IPS DF 19.7 (cell line): Measurements from ENCODE around the gene ASCL3.
"Not testable (repeated sequence)": the region's sequence is repeated elsewhere in the genome, so short reads cannot be mapped to it uniquely, and the experiment has no call there.

ENCODE experiments used
- DNase-seq: peaks from one replicate; pipeline ENCODE4 v3.0.0-alpha.2; 2013; ENCODE audit warnings: low read depth, low spot score

Gene ASCL3

GRCh38 chr11:8947230-8947943, 4.6 kb upstream of the ASCL3 start:
- no peak for DNase-seq

GRCh38 chr11:8941341-8942103, 1.3 kb downstream of the ASCL3 start:
- DNase-seq: no peak

- no peak for DNase-seq
These were observed 5.2 kb downstream of the ASCL3 start for GRCh38 chr11:8937659-8938058.

DNA sequence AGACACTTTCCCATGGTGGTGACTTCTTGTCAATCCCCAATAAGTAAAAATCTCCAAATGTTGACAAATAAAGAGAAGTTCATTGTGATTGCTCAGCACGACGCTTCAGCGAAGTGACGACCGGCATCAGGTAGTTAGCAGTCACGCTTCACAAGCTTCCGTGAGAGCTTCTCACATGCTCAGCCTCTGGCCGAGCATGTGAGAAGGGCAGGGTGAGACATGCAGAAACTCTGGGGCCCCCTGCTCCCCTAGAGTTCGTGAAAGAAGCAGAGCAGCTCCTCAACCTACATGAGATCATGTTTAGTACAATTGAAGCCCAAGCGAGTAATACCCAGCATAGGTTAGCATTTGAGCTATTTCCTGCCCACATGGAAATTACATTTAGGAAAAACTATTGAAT, 5.7 kb downstream of the ASCL3 start:
- DNase-seq: no peak

GRCh38 chr11:8935789-8936188, 7.0 kb downstream of the ASCL3 start:
- DNase-seq: not testable (repeated sequence)

DNA sequence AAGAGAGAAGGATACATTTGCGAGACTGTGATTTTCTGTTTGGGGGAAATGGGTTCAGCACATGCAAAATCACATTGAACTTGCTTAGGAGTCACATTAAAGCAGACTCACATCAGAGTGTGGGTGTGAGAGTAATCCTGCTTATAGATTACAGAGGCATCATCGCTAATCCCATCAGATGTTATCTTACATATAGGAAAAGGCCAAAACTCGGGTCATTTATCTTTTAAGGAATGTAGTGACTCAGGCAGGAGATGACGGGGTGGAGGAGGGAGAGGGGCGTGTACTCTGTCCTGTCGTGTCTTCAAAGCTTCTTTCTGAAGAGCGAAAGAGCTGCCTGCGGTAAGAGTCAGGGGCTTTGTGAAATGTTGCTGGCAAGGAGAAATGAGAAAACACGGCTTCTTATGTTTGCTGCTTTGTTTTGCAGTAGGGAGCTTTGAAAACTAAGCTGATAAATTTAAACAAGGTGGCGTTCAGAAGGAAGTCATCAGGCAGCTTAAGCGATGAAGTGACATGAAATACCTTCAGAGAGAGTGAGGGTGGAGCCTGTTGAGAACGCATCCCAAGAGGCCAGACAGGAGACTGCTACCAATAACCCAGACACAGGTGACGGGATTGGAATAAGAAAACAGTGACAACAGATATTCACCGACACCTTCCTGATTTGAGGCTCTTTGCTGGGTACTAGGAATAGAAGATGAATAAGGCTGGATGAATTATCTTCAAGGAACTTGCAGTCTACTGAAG, 7.9 kb downstream of the ASCL3 start:
- DNase-seq: no peak

DNA sequence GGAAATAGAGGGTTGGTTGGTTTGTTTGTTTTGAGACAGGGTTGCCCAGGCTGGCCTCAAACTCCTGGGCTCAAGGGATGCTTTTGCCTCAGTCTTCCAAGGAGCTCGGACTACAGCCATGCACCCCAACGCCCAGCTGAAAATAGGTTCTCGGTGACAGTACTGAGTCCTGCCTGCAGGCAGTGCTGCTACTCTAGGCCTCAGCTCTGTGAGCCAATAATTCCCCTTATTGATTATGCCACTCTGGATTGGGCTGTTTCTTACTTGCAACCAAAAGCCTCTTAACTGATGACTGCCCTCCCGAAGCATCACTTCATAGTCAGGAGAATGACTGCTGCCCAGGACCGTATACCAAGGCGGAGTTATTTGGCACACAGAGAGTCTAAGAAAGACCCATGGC, 8.9 kb downstream of the ASCL3 start:
- no peak for DNase-seq

- DNase-seq: no peak
These were observed 10.1 kb downstream of the ASCL3 start, which contains the start of gene C11orf16 for GRCh38 chr11:8932564-8933180. C11orf16 (minus strand) TSS chr11:8932947; CDS start chr11:8932308, 639 bp downstream.

- no peak for DNase-seq
These were observed 12.2 kb downstream of the ASCL3 start for GRCh38 chr11:8930456-8931175.

DNA sequence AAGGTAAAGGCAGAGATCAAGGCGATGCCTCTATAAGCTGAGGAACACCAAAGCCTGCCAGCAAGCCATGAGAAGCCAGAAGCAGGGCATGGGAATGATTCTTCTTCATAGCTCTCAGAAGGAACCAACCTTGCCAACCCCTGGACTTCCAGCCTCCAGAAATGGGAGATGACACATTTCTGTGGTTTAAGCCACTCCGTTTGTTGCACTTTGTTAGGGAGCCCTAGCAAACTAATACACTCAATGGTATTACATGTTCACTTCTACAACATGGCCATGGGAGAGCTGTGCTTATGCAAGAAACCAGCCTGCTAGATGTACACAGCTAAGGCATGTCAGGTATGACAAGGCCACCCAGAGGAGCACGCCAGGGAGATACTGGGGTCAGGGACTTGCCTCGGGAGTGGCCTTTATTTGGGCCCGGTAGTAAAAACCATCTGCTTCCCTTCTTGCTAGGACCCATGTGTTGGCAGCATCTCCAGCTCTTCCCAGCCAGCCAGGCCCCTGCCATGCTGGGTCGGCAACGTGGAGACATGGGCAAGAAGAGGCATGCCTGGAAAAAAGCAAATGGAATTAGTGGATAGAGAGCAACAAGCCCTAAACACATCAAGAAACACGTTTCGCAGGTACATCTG, 13.7 kb downstream of the ASCL3 start:
- DNase-seq: no peak

- DNase-seq: no peak
These were observed 14.6 kb downstream of the ASCL3 start for GRCh38 chr11:8928205-8928604.

DNA sequence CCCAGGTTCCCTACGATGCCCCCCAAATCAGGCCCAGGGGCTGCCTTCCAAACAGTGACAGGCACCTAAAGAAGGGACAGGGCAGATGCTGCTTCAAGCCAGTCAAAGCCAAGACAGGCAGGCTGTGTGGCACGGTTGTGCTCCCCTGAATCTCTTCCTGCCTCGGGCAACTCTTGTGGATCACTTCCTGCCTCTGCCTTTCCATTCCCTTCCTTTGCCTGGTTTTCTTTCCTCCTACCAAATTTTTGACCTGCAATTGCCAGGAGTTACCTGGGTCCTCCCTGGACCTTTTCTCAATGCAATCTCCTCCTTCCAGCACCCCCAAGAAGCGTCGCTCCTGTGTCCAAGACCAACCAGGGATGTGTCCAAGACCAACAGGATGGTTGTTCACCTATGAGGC, 15.6 kb downstream of the ASCL3 start:
- no peak for DNase-seq

GRCh38 chr11:8926236-8926635, 16.6 kb downstream of the ASCL3 start:
- DNase-seq: no peak

GRCh38 chr11:8925711-8926110, 17.1 kb downstream of the ASCL3 start:
- no peak for DNase-seq

DNA sequence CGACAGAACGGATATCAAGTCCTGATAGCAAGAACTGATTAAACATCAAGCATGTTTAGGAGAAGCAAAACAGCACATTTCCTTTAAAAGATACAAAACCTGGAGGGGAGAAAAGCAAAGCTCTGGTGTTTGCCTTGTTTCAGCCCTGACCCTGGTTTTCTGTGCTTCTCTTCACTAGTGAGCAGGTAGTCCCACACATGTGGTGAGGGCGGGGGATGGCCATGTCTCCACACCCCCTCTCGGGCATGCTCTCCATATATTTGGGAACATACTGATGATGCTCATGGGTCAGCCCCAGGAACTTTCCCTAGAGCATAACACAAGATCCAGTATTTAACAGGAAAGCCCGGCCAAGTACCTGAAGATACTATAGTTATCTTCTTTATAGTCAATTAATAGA, 20.1 kb downstream of the ASCL3 start:
- DNase-seq: no peak

- no peak for DNase-seq
These were observed 25.5 kb downstream of the ASCL3 start for GRCh38 chr11:8917157-8917825.

- no peak for DNase-seq
These were observed 28.2 kb downstream of the ASCL3 start for GRCh38 chr11:8914661-8915018.

DNA sequence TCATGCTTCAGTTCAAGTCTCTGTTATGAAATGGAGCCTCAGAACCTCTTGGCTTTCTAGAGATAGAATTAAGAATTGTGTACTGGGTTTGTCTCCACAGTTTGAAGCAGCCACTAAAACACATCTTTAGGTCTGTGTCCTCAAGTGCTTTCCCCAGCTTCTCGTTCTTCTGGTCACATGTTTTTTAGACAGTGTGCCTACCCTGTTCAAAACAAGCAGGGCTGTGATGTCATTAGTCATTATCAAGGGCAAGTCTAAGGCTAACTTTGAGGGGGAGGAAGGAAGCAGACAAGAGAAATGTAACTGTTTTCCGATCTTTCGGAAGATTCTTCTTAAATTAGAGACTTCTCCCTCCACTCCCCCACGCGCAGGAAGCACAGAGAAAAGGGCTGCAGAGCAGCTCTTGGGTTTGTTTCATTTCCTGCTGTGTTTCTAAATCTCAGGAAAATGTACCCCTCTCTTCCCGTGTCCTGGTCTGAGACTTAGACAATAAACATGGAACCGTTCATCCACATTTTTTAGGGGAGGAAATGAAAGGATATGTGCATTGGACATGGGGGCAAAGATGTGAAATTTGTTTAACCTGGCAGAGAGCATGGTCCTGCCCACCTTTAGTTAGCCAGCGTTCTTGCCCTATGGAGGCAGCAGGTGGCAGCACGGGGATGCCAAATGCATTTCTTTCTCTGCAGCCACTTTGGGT, 28.7 kb downstream of the ASCL3 start:
- DNase-seq: no peak

DNA sequence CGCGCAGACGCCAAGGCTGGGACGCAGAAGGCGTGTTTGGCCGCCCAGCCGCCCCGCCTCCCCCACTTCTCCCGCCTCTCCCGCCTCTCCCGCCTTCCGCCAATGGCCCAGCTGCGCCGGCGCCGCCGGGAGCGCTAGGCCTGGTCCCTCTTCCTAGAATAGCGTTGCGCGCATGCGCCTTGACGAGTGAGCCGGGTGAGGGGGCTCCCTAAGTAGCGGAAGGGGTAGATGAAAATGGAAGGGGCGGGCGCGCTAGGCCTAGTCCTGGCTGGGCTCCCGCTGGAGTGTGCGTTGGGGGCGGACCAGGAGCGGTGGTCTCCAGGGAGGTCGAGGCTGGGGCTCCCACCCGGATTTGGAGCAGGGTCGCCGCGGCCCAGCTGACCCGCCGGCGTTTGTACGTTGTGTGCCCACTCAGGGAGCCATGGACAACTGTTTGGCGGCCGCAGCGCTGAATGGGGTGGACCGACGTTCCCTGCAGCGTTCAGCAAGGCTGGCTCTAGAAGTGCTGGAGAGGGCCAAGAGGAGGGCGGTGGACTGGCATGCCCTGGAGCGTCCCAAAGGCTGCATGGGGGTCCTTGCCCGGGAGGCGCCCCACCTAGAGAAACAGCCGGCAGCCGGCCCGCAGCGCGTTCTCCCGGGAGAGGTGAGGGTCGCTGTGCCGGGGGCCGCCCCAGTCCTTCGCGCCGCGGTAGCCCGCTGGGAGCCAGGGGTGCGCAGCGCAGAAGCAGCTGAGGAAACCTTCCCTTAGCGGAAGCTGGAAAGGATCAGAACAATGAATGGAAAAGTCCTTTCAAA, 31.6 kb downstream of the ASCL3 start, which contains the start of gene AKIP1:
TSS of gene AKIP1 (plus strand) at position 161 of the 795 bp plus-strand sequence. CDS start at position 422, 261 bp downstream.
- DNase-seq: peak; percentile 85
